GM18499 (cell line): ENCODE data around the gene ZEB2.

Experiments used
- ATAC-seq: cut with Tn5 transposase; IDR thresholded peaks from one replicate; pipeline ENCODE4 v1.9.1; 2021; ENCODE audit warnings: moderate number of reproducible peaks; ENCODE audit not compliant: insufficient read depth, unreplicated experiment

Gene ZEB2

DNA sequence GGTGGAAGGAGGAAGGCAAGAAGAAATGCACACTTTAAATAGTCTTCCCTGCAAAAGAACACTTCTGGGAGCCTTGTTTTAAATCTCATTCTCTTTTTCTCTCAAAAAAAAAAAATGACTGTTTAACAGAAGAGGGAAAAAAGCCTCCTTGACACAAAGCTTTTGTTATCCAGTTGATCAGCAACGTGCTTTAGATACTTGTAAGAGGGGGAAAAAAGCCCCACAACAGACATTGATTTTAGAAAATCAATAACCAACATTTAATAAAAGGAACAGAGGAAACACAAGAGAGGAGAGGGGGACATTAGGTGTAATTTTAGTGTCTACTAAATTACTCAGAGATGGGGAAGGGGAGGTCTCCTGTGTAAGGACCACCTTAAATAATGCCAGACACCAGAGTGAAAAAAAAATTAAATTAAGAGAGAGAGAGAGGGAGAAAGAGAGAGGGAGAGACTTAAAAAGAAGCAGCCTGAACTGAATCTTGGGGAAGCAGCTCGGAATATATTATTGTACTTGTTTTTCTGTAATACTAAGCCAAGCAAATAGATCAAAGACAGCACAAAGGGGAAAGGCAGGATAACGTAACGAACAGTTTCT, 4.7 kb downstream of the ZEB2 start:
- ATAC-seq, result no peak

DNA sequence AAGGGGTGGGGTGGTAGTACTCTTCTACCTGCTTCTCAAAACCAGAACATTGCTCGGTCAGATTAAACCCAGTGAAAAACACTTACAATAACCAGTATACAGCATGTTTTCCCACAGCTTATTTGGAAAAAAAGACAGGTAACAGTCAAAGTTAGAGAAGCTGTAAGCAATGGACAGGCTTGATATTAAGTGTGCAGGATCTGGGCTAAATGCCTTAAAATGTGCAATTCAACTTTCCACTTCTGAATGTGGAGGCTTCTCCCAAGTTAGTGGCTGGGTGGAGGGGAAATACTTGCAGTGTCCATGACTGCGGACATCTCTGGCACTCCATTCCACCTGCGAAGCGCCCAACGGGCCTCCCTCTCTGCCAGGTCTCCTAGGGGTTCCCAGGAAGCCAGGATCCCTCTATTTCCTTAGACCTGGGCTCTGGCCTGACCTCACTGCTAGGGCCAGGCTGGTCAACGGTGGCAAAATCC, 5.3 kb downstream of the ZEB2 start:
- ATAC-seq, result no peak

DNA sequence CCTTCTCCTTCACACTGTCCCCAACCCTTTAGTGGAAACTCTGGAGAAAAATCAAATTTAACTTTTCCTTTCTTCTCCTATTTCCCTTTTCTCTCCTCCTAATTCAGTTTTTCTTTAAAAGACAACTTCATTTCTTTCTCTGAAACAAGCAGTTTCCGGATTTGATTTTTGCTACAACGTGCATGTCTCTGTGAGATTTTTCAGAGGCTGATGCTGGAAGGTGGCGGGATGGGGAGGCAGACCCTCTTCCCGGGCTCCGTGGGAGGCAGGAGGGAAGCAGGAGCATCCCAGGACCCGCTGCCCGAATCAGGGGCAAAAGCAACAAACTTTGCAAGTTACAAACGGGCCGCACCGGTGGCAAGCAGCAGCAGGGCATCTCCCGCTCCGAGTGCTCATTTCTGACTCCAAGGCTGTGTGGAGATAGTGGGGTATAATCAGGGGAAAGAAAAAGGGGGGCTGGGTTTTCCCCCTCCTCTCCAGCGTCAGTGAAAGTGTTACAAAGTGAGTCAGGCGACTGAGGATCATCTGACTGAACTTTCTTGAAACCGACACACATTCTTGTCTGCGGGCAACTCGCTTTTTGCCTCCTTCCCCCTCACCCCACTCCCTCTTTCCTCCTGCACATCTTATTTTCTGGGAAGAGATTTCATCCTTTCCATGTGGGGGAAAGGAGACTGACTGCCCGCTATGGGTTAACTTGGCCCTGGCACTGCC, 6.4 kb downstream of the ZEB2 start:
- no peak for ATAC-seq

- no peak for ATAC-seq
Observed at GRCh38 chr2:144512891-144513351, 7.0 kb downstream of the ZEB2 start.

- no peak for ATAC-seq
Observed at GRCh38 chr2:144512470-144512869, 7.4 kb downstream of the ZEB2 start.

- ATAC-seq, result no peak
Observed at GRCh38 chr2:144511937-144512336, 8.0 kb downstream of the ZEB2 start.

DNA sequence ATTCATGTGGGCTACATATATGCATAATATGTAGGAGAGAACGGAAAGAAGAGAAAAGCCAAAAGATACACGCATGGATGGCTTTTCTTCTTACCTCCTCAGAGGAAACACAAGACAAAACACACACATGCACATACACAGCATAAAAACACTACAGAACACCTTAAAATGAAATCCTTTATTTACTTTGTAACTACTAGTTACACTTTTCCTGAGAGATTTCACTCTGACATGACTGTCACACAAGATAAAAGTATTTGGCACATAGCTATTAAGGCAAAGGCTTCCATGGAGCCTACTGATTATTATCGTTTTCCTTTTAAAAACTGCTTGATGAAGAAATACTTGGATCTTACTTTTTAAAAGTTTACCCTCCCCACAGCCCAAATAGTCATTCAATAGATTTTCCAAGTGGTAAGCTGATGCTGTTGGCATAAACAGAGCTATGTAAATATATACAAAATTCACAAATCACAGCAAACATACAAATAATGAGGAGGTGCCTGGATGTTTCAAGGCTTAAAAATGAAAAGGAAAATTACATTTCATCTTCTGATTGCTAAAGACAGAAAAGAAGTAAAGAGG, 8.6 kb downstream of the ZEB2 start:
- no peak for ATAC-seq

DNA sequence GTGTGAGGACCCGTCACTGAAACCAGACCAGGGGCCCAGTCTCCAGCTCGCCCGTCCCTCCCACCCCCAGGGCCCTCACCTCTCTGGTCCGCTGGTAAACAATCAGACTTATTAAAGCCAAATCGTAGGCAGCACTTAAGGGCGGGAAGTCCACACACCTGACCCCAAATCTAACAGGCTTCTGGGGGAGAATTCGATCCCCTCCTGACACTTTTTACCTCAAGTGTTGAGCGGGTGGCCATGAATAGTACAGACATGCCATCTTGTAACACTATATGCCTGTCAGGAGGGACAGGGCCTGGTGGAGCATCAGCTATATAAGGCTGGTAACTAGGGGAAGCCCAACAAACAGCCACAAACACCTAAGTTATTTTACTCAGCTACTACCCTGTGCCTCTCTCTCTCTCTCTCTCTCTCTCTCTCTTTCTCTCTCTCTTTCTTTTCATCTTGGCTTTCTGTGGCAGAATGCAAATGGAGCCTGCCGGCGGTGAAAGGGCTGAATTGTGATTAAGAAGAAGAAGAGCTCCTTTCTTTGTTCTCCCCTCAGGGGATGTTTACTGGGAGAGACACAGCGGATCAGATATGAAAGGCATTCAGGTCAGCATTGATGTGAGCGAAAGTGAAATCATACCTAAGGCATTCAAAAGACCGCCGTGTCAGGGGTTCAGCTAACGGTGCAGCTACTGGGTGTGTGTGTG, 9.5 kb downstream of the ZEB2 start:
- ATAC-seq, result peak; percentile 68

- ATAC-seq, result no peak
Observed at GRCh38 chr2:144509879-144510221, 10.1 kb downstream of the ZEB2 start.

DNA sequence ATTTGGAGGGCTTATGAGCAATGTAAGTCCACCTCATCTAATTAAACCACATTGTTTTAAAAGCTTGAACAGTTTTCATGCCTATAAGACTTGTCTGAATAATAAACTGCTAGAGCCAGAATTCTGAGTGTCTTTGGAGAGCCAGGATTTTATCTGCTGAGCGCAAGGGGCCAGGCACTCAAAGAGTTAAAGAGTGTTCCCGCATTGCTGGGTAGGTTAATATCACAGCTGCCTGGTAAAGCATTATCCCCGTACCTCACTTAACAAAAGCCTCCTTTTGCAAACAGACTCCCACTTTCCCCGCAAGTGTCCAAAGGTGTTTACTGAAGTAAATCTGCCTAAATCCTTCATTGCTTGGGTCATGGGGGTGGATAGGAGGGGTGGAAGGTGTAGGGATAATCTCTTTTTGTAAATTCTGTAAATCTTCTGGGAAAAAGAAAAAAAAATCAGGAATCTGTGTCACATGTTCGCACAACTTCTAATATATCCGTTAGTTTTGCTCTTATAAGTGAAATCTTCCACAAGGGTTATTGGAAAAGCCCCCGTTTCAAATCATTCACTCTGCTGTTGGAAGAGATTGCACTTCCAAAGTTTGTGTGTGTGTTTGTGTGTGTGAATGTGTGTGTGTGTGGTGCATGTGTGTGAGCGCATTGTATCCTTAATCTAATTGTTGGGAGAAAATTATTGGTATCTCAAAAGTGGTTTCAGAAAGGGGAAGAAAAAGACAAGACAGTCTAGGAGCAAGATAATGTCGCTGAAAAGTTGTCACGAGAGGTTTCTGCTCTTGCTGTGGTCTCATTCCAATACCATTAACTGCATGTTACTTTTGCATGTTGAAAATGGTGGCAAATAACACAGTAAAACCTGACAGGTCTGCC, 10.7 kb downstream of the ZEB2 start:
- no peak for ATAC-seq

- no peak for ATAC-seq
Observed at GRCh38 chr2:144508172-144508851, 11.6 kb downstream of the ZEB2 start.

DNA sequence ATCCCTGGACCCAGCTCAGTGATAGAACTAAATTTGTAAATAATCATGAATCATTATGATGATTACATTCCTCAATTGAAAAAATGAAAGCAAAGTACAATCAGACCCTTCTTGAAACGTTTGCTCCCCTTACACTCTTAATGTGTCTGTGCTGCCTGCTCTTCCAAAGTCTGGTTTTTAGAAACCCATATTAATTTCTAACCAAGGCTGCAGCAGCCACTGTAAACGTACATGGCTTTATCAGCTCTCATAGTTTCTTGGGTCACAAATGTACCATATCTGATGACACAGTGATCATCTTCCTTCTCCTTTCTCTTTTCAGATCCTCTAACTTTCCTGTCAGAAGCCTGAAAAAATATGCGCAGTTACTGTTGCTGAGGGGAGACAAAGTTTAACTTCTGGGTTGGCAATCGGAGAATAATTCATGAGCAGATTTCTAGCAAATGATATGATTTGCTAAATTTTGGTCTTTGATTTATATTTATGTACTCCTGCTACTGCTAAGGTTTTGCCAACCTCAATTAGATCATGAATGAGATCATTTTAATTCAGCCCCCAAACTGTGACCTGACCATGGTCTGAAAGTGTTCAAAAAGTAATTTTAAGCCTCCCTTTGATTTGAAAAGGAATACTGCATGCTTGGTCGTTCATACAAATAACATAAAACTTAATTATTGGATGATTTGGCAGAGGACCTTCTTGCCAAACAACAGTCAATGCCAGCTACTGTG, 12.3 kb downstream of the ZEB2 start:
- ATAC-seq, result no peak

DNA sequence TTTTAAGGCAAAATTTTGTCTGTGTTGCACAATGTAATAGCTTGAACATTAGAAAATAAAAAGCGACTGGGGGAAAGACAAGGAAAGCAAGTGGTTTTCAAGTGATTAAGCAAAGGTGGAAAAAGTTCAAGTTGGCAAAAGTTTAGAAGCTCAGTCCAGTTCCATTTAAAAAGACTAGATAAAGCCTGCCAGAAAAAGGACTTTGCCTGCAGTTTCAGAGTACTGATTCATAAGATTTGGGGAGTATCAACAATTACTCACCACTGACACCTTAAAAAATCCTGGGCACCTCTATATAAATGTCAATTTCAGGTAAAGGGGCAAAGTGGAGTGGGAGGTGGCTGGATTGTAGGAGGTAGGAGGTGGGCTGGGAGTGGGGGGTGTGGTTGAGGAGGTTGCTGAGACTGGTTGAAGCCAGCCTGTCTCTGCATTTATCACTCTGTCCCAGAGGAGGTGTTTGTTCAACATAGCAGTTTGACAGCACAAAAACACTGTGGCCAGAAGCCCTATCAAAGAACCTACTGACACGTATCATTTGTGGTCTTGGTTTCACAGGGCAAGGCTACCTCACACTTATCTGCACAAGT, 14.6 kb downstream of the ZEB2 start:
- ATAC-seq, result no peak

DNA sequence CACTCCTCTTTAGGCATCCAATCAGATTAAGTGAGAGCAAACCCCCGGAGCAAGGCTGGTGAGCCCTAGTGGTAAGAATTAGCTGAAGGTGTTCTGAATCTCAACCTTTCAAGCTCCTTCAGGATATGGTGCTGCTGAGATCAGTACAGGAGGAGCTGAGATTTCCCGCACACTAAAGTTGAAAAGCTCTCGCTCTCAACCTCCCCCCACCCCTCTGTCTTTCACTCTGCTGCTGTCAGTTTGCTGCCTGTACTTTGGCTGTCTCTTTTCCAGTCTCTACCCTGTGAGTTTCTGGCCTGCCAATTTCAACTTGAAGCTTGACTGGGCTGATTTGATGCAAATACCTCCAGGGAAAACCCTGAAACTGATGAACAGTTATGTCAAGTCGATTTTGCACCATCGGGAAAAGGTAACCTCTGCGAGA, 15.7 kb downstream of the ZEB2 start:
- ATAC-seq, result no peak

DNA sequence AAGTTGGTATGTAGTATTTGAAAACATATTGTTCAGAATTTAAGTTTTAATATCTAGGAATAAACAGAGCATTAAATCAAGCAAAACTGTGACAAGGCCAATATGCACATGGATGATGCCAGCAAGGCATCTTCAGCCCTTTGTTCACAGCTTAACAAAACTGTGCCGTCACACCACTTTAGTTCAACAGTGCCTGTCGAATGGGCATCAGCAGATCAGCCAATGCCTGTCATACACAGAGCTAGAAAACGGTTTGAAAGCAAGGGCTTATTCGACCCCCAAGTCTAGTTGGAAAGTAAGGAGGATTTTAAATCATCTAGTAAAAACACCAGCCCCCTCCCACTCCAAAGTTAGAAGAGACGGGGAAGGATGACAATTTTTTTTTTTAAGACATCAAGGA, 16.7 kb downstream of the ZEB2 start:
- no peak for ATAC-seq

GRCh38 chr2:144502369-144502768, 17.6 kb downstream of the ZEB2 start:
- no peak for ATAC-seq

- ATAC-seq, result no peak
Observed at GRCh38 chr2:144501627-144502026, 18.3 kb downstream of the ZEB2 start.

- no peak for ATAC-seq
Observed at GRCh38 chr2:144501118-144501517, 18.8 kb downstream of the ZEB2 start.

- no peak for ATAC-seq
Observed at GRCh38 chr2:144500563-144500962, 19.4 kb downstream of the ZEB2 start.
